Uterus (tissue), 2 donors: ENCODE measurements around the gene ARHGEF17.

Experiments used
- POLR2A ChIP-seq, 2 donors: fragments of 450-650 bp; IDR thresholded peaks; one replicate each; pipeline ENCODE4 v1.6.1; 2016; ENCODE audit warnings: antibody characterized with exemption in 2 of 2, mild to moderate bottlenecking in 1 of 2, moderate library complexity in 1 of 2
- TF ChIP-seq, protein P1 (sequence below), 4 experiments: fragments of 200-600 bp in 2 of 4; fragments of 450-650 bp in 2 of 4; sonication (generic) in 2 of 4; IDR thresholded peaks; one replicate each; pipeline ENCODE4 v1.5.1; 2016 to 2019; ENCODE audit warnings: antibody characterized with exemption in 4 of 4, mild to moderate bottlenecking in 2 of 4, moderate library complexity in 1 of 4

GRCh38 chr11:73374151-73374550 is 66.1 kb downstream of the ARHGEF17 start:
- TF ChIP-seq POLR2A (IDR thresholded peaks at IDR 0.05) = no peak
- TF ChIP-seq, protein P1, sequence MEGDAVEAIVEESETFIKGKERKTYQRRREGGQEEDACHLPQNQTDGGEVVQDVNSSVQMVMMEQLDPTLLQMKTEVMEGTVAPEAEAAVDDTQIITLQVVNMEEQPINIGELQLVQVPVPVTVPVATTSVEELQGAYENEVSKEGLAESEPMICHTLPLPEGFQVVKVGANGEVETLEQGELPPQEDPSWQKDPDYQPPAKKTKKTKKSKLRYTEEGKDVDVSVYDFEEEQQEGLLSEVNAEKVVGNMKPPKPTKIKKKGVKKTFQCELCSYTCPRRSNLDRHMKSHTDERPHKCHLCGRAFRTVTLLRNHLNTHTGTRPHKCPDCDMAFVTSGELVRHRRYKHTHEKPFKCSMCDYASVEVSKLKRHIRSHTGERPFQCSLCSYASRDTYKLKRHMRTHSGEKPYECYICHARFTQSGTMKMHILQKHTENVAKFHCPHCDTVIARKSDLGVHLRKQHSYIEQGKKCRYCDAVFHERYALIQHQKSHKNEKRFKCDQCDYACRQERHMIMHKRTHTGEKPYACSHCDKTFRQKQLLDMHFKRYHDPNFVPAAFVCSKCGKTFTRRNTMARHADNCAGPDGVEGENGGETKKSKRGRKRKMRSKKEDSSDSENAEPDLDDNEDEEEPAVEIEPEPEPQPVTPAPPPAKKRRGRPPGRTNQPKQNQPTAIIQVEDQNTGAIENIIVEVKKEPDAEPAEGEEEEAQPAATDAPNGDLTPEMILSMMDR (IDR thresholded peaks at IDR 0.05) = no peak
